BE2C (cell line): Measurements from ENCODE around the gene DLAT. TPM values are rescaled to one million over a fixed set of nuclear protein-coding genes. Genes with fewer than 3 reads are reported as not detected.
A peak's percentile ranks its signal among the peaks of the same experiment; 100 is the strongest.

ENCODE experiments used
- DNase-seq: peaks from one replicate; pipeline ENCODE4 v3.0.0-alpha.2; 2020
- H3K27me3 ChIP-seq: fragments of 250-450 bp; sonication (Bioruptor Pico); 2 replicates; pipeline ENCODE4 v1.5.1; 2020; ENCODE audit warnings: mild to moderate bottlenecking
- H3K36me3 ChIP-seq: fragments of 250-450 bp; sonication (Bioruptor Pico); 2 replicates; pipeline ENCODE4 v1.5.1; 2020; ENCODE audit warnings: mild to moderate bottlenecking
- H3K4me1 ChIP-seq: fragments of 250-450 bp; sonication (Bioruptor Pico); 2 replicates; pipeline ENCODE4 v1.5.1; 2020
- H3K4me3 ChIP-seq: 2 replicates; pipeline ENCODE4 v1.5.1; 2011; ENCODE audit warnings: low read depth, low read length
- H3K9me3 ChIP-seq: fragments of 250-450 bp; sonication (Bioruptor Pico); 2 replicates; pipeline ENCODE4 v1.5.1; 2020
- CTCF ChIP-seq: IDR thresholded peaks from 2 replicates; pipeline ENCODE4 v1.5.1; 2012; ENCODE audit warnings: mild to moderate bottlenecking, low read depth, low read length
- polyA plus RNA-seq: library from polyadenylated mRNA; unstranded; fragments of >200 nt; gene quantifications from one replicate; pipeline ENCODE4 v1.2.1, GENCODE V29; 2012; ENCODE audit warnings: low read depth, missing spikeins; ENCODE audit not compliant: insufficient read length, insufficient read depth

Gene DLAT
- 57.2 TPM for polyA plus RNA-seq

GRCh38 chr11:112024773-112025678 is at the start of gene DLAT:
Gene DLAT, plus strand, starts transcription at chr11:112025408. Its CDS starts 65 bp downstream, at chr11:112025473.
- no peaks in the 10 kb centered on the region for H3K9me3 ChIP-seq
- H3K27me3 ChIP-seq, result no peaks in the 10 kb centered on the region
- TF ChIP-seq CTCF, result no peak
- H3K4me3 ChIP-seq, result peak within 1 kb of the TSS; percentile 83
- H3K4me1 ChIP-seq, result 0 out of 2 replicates have a peak, but pooled peaks cover 3% of the 10 kb centered on the region
- peak; percentile 95 for DNase-seq
- peaks cover 21% of the 10 kb centered on the region for H3K36me3 ChIP-seq

GRCh38 chr11:111976119-111976766 is 49.0 kb upstream of the DLAT start:
- peaks cover 11% of the 10 kb centered on the region for H3K4me1 ChIP-seq
- H3K4me3 ChIP-seq, result no peak overlapping the region
- no peaks in the 10 kb centered on the region for H3K27me3 ChIP-seq
- no peaks in the 10 kb centered on the region for H3K9me3 ChIP-seq
- no peak for DNase-seq
- no peaks in the 10 kb centered on the region; the same call in 1 of the 2 replicates for H3K36me3 ChIP-seq
- no peak for TF ChIP-seq CTCF

GRCh38 chr11:111976767-111977145 is 48.5 kb upstream of the DLAT start:
- Histone ChIP-seq H3K27me3 (no peaks in the 10 kb centered on the region), H3K4me1 (peaks cover 11% of the 10 kb centered on the region), H3K4me3 (no peak overlapping the region), H3K9me3 (no peaks in the 10 kb centered on the region), H3K36me3 (no peaks in the 10 kb centered on the region; the same call in 1 of the 2 replicates)
- no peak for DNase-seq
- TF ChIP-seq CTCF, result no peak

- TF ChIP-seq CTCF, result no peak
- Histone ChIP-seq H3K27me3 (no peaks in the 10 kb centered on the region), H3K4me3 (peak overlapping the region; percentile 67), H3K36me3 (no peaks in the 10 kb centered on the region; the same call in 1 of the 2 replicates), H3K4me1 (peaks cover 11% of the 10 kb centered on the region), H3K9me3 (no peaks in the 10 kb centered on the region)
- peak; percentile 63 for DNase-seq
Measured at GRCh38 chr11:111977146-111978027, 47.8 kb upstream of the DLAT start.

GRCh38 chr11:111978028-111978771 is 47.0 kb upstream of the DLAT start:
- peak; percentile 66 for DNase-seq
- Histone ChIP-seq H3K4me3 (peak overlapping the region; percentile 67), H3K4me1 (peaks cover 11% of the 10 kb centered on the region), H3K9me3 (no peaks in the 10 kb centered on the region), H3K27me3 (no peaks in the 10 kb centered on the region), H3K36me3 (no peaks in the 10 kb centered on the region)
- no peak for TF ChIP-seq CTCF
